Heart left ventricle (tissue), 13 donors: ENCODE data around the gene HTR5A.

Experiments used
- CTCF ChIP-seq, 12 donors: fragments of 200-600 bp; sonication (generic) in 4 of 12; IDR thresholded peaks; one replicate each; pipeline versions ENCODE4 v1.5.0 to v1.8.0; 2018 to 2022; ENCODE audit warnings: antibody characterized with exemption in 12 of 12, mild to moderate bottlenecking in 5 of 12
- POLR2A ChIP-seq, 2 donors: fragments of 450-650 bp; IDR thresholded peaks; one replicate each; pipeline ENCODE4 v1.6.1; 2017; ENCODE audit warnings: antibody characterized with exemption in 2 of 2, mild to moderate bottlenecking in 2 of 2, moderate library complexity in 2 of 2
- donor health status: ischemic (EF 13 %, LVEDD 7.1; RV severe dilation, severe dysfunction).
- donor health status: DM: no; HTN: yes; CAD: no.
- donor health status: DM: no; HTN: no; CAD: no.
- donor health status: ischemic (EF 25% LVEDD 6.9; RV normal size, moderate dysfunction).
- donor health status: ischemic (EF 25% LVEDD 5.7; RV mildly dilated, moderate dysfunction).
- donor health status: ischemic (EF 35%, LVEDD 5.7; RV mildly dilated, moderate dysfunction).
- donor health status: nonischemic (EF 11% LVEDD 7.7; RV severe dilation, severe dysfunction).
- donor health status: DM: yes; HTN: yes; CAD: no.
- donor health status: PGD.
- donor health status: ischemic (EF 29% LVEDD 5.4; RV normal size, mild dysfunction).
- donor health status: nonischemic (EF 23%, LVEDD 6.1; RV moderate dilation, normal function).

DNA sequence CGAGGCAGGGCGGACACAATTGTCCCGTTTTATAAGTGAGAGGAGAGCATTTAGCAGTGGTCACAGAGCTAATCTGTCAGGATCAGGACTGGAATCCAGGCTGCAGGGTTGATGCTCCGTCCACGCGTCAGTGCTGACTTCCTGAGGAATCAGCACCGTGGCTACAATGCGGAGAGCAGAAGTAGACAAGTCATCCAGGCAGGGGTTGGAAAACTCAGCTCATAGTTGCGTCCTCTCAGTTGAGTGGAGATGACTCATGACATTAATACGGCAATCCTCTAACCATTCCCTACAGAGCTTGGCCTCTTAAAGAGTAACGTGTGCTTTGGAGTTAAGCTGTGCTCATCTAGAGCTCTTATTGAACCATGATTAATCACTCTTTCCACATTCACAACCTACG lies 17.1 kb upstream of the HTR5A start:
- TF ChIP-seq CTCF (IDR thresholded peaks at IDR 0.05) (no peak), POLR2A (IDR thresholded peaks at IDR 0.05) (no peak)
